ENCODE measurements around the gene DHX8.

DHX8 gene

DNA sequence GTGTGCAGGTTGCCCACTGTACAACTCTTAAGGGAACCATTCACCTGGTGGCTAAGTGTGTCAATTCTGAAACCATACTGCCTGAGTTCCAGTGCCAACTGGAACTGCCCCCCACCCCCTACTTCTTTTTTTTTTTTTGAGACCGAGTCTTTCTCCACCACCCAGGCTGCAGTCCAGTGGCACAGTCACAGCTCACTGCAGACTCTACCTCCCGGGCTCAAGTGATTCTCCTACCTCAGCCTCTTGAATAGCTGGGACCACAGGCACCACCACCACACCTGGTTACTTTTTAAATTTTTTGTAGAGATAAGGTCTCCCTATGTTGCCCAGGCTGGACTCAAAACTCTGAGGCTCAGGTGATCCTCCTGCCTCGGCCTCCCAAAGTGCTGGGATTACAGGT, 40.4 kb upstream of the DHX8 start:
- no peak for DNase-seq (ENCODE audit: low read depth)
- no peak overlapping the region for H3K4me3 ChIP-seq (ENCODE audit: low read depth, low read length)
- TF ChIP-seq, protein P1, sequence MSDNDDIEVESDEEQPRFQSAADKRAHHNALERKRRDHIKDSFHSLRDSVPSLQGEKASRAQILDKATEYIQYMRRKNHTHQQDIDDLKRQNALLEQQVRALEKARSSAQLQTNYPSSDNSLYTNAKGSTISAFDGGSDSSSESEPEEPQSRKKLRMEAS (IDR thresholded peaks at IDR 0.05; ENCODE audit: low read depth, low read length) = no peak
- TF ChIP-seq POLR2A (IDR thresholded peaks at IDR 0.05; ENCODE audit: extremely low read depth, insufficient read length) = no peak
- TF ChIP-seq, protein P2, sequence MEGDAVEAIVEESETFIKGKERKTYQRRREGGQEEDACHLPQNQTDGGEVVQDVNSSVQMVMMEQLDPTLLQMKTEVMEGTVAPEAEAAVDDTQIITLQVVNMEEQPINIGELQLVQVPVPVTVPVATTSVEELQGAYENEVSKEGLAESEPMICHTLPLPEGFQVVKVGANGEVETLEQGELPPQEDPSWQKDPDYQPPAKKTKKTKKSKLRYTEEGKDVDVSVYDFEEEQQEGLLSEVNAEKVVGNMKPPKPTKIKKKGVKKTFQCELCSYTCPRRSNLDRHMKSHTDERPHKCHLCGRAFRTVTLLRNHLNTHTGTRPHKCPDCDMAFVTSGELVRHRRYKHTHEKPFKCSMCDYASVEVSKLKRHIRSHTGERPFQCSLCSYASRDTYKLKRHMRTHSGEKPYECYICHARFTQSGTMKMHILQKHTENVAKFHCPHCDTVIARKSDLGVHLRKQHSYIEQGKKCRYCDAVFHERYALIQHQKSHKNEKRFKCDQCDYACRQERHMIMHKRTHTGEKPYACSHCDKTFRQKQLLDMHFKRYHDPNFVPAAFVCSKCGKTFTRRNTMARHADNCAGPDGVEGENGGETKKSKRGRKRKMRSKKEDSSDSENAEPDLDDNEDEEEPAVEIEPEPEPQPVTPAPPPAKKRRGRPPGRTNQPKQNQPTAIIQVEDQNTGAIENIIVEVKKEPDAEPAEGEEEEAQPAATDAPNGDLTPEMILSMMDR (IDR thresholded peaks at IDR 0.05; ENCODE audit: low read depth, low read length) = no peak
- TF ChIP-seq MYC (IDR thresholded peaks at IDR 0.05; ENCODE audit: low read depth, low read length) = no peak

DNA sequence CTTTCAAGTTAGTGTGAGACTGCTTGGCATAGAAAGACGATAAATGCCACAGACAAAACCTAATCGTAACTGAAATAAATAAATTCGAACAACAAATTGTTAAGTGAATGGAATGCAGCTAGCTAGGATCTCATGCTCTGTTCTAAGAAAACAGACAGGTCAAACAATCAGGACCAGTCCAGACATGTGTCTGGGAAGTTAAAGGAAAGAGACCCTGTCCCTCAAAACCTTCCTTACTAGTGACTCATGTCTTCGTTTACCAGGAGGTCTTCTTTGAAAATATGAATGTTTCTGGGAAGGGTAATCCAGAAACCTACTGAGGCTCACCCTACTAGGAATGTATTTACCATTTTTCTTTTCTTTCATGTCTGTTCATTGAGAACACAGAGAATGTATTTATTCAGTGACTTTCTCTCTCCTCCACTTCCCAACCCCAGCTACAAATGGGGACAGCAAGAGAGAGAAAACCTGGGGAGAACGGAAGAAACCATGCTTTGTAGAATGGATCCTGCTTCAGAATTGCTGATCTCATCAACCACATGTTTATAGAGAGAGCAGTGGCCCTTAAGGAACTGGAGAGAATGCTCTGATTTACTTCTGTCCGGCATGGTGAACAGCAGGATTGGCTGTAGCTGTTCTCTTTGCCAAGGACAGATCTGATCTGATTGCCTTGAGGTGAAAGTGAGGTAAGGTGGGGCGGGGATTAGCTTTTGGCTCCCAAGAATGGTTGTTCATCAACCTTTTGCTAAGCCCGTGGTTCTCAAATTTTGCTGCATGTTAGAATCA, 39.4 kb upstream of the DHX8 start:
- DNase-seq (ENCODE audit: low read depth) = no peak
- no peak overlapping the region for H3K4me3 ChIP-seq (ENCODE audit: low read depth, low read length)
- TF ChIP-seq MYC (IDR thresholded peaks at IDR 0.05; ENCODE audit: low read depth, low read length) = no peak
- TF ChIP-seq, protein P1 (IDR thresholded peaks at IDR 0.05; ENCODE audit: low read depth, low read length) = no peak
- no peak for TF ChIP-seq POLR2A (IDR thresholded peaks at IDR 0.05; ENCODE audit: extremely low read depth, insufficient read length)

DNA sequence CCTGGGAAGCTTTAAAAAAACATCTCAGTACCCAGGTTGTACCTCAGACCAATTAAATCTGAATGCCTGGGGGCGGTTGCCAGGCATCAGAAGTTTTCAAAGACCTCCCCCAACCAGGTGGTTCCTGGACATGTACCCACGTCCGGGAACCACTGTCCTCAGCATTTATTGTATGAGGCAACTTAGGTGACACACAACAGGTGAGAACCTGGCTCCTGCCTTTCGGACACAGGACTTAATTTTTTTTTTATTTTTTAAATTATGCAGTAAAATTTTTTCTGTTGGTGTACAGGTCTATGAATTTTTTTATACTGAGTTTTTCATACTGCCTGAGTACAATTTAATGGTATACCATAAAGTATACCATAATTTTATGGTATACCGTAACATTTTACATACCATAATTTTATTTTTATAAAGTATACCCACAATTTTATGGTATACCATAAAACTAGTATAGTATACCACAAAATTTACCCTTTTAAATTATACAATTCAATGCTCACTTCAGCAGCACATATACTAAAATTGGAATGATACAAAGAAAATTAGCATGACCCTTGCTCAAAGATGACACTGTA, 38.7 kb upstream of the DHX8 start:
- no peak overlapping the region for H3K4me3 ChIP-seq (ENCODE audit: low read depth, low read length)
- TF ChIP-seq, protein P2 (IDR thresholded peaks at IDR 0.05; ENCODE audit: low read depth, low read length) = no peak
- TF ChIP-seq, protein P1 (IDR thresholded peaks at IDR 0.05; ENCODE audit: low read depth, low read length) = no peak
- TF ChIP-seq POLR2A (IDR thresholded peaks at IDR 0.05; ENCODE audit: extremely low read depth, insufficient read length) (no peak), MYC (IDR thresholded peaks at IDR 0.05; ENCODE audit: low read depth, low read length) (no peak)
- DNase-seq (ENCODE audit: low read depth) = no peak

DNA sequence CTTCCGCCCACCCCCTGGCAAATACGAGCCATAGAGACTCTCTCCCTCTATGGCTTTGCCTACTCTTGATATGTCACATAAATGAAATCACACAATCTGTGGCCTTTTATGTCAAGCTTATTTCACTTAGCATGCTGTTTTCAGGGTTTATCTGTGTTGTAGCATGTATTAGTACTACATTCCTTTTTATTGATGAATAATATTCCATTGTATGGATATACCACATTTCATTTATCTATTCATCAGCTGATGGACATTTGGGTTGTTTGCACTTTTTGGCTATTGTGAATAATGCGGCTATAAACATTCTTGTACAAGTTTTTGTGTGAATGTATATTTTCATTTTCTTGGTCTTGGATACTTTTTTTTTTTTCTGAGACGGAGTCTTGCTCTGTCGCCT, 37.0 kb upstream of the DHX8 start:
- TF ChIP-seq, protein P1 (IDR thresholded peaks at IDR 0.05; ENCODE audit: low read depth, low read length) = no peak
- no peak for TF ChIP-seq POLR2A (IDR thresholded peaks at IDR 0.05; ENCODE audit: extremely low read depth, insufficient read length)
- TF ChIP-seq, protein P2 (IDR thresholded peaks at IDR 0.05; ENCODE audit: low read depth, low read length) = no peak
- no peak for TF ChIP-seq MYC (IDR thresholded peaks at IDR 0.05; ENCODE audit: low read depth, low read length)
- no peak for DNase-seq (ENCODE audit: low read depth)
- no peak overlapping the region for H3K4me3 ChIP-seq (ENCODE audit: low read depth, low read length)

DNA sequence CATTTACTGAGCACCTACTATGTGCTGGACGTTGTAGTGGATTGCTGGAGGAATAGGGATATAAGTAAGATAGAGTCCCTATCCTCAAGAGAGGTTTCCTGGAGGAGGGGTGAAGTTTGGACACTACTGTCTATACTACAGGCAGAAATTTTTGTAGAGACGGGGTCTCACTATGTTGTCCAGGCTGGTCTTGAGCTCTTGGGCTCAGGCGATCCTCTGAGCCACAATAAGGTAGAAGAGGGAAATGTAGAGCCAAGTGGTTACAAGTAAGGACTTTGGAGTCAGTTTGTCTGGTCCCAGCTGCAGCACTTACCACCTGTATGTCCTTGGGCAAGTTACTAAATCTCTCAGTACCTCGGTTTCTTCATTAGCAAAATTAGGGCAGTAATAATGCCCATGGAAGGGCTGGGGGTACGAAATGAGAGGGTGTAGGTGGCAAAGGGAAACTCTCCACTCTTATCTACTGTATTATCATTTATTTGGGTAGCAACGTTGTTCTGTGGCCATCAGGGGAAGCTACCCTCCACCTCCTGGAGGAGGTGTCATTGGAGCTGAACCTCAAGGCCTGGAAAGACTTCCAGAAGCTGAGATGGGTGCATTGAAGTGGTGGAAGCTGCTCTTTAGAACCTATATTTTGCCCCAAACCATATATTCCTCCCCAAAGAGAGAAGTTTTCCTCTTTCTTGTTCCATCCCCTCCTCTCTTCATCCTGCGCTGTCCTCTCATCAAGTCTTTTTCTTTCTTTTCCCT, 34.9 kb upstream of the DHX8 start:
- DNase-seq (ENCODE audit: low read depth) = no peak
- no peak overlapping the region for H3K4me3 ChIP-seq (ENCODE audit: low read depth, low read length)
- TF ChIP-seq MYC (IDR thresholded peaks at IDR 0.05; ENCODE audit: low read depth, low read length) (no peak), POLR2A (IDR thresholded peaks at IDR 0.05; ENCODE audit: extremely low read depth, insufficient read length) (no peak)
- TF ChIP-seq, protein P2 (IDR thresholded peaks at IDR 0.05; ENCODE audit: low read depth, low read length) = no peak
